Measurements from ENCODE around the gene PGC. TPM values are rescaled to one million over a fixed set of nuclear protein-coding genes. Genes with fewer than 3 reads are reported as not detected.

Gene PGC
- total and polyA plus RNA-seq, 7 donors = 0.07 to 12.6 (median 9.2) TPM; not detected in 4

Small RNA genes lying within 50 kb of the gene (small RNA-seq; reads per million reads assigned to genes)
- gene AL365205.2 (0 reads per million in 3 donors), gene AL365205.3 (0 reads per million in 3 donors)

Other genes starting within 250 kb of the PGC start
- gene FOXP4, start 201.0 kb downstream of the PGC start, total RNA-seq = 10 to 100 TPM in 1 of 4 donors, 1 to 10 TPM in 3; 4.1 to 14.1 (median 5.8) TPM
- gene FOXP4, start 201.0 kb downstream of the PGC start, polyA plus RNA-seq = 10 to 100 TPM; 12.7 to 19.5 (median 15.6) TPM
- 1 to 10 TPM; 2.9 to 8.6 (median 5.1) TPM for gene MDFI, start 108.9 kb downstream of the PGC start, total RNA-seq
- 1 to 10 TPM in 2 of 3 donors, under 1 TPM in 1; 0.69 to 7.7 (median 4.2) TPM for gene MDFI, start 108.9 kb downstream of the PGC start, polyA plus RNA-seq
- 10 to 100 TPM; 21.0 to 28.5 (median 24.2) TPM for gene TFEB, start 11.8 kb downstream of the PGC start, total RNA-seq
- 10 to 100 TPM; 28.2 to 40.9 (median 34.0) TPM for gene TFEB, start 11.8 kb downstream of the PGC start, polyA plus RNA-seq
- gene FRS3, start 32.5 kb upstream of the PGC start, total RNA-seq = 1 to 10 TPM; 4.1 to 4.9 (median 4.7) TPM
- 1 to 10 TPM; 1.6 to 4.8 (median 3.3) TPM for gene FRS3, start 32.5 kb upstream of the PGC start, polyA plus RNA-seq
- 10 to 100 TPM in 1 of 4 donors, 1 to 10 TPM in 3; 2.0 to 13.8 (median 4.4) TPM for gene PRICKLE4, start 33.4 kb upstream of the PGC start, total RNA-seq
- 1 to 10 TPM in 1 of 3 donors, not detected in 2; 1.5 TPM for gene PRICKLE4, start 33.4 kb upstream of the PGC start, polyA plus RNA-seq
- 100 to 1,000 TPM; 116 to 154 (median 151) TPM for gene TOMM6, start 40.3 kb upstream of the PGC start, total RNA-seq
- gene TOMM6, start 40.3 kb upstream of the PGC start, polyA plus RNA-seq = 100 to 1,000 TPM; 209 to 309 (median 254) TPM
- gene USP49, start 148.0 kb upstream of the PGC start, total RNA-seq = 1 to 10 TPM; 2.1 to 10.0 (median 3.1) TPM
- 1 to 10 TPM in 1 of 3 donors, under 1 TPM in 2; 0.23 to 1.9 (median 0.60) TPM for gene USP49, start 148.0 kb upstream of the PGC start, polyA plus RNA-seq
- gene MED20, start 173.7 kb upstream of the PGC start, total RNA-seq = 10 to 100 TPM in 3 of 4 donors, 1 to 10 TPM in 1; 9.9 to 15.5 (median 13.7) TPM
- 10 to 100 TPM in 1 of 3 donors, 1 to 10 TPM in 2; 7.8 to 14.6 (median 9.4) TPM for gene MED20, start 173.7 kb upstream of the PGC start, polyA plus RNA-seq
- 1 to 10 TPM; 2.9 to 5.4 (median 4.6) TPM for gene BYSL, start 174.1 kb upstream of the PGC start, total RNA-seq
- gene BYSL, start 174.1 kb upstream of the PGC start, polyA plus RNA-seq = 10 to 100 TPM in 1 of 3 donors, 1 to 10 TPM in 2; 4.2 to 14.0 (median 9.6) TPM
- gene CCND3, start 194.4 kb upstream of the PGC start, total RNA-seq = 100 to 1,000 TPM in 3 of 4 donors, 10 to 100 TPM in 1; 75.1 to 125 (median 110) TPM
- 100 to 1,000 TPM in 1 of 3 donors, 10 to 100 TPM in 2; 43.2 to 144 (median 46.7) TPM for gene CCND3, start 194.4 kb upstream of the PGC start, polyA plus RNA-seq

All from sigmoid colon (tissue), 7 donors.